NT2/D1 (cell line): ENCODE results near the gene RDH11.
"Not testable (repeated sequence)": the region's sequence is repeated elsewhere in the genome, so short reads cannot be mapped to it uniquely, and the experiment has no call there.

Experiments
- SUZ12 ChIP-seq: IDR thresholded peaks from 2 replicates; pipeline ENCODE4 v1.6.1; 2011; ENCODE audit not compliant: insufficient read length, insufficient read depth; ENCODE audit errors: extremely low read depth
- YY1 ChIP-seq: IDR thresholded peaks from 2 replicates; pipeline ENCODE4 v1.6.1; 2011; ENCODE audit not compliant: insufficient read length, insufficient read depth
- ZNF274 ChIP-seq: IDR thresholded peaks from 2 replicates; pipeline ENCODE4 v1.6.1; 2011; ENCODE audit warnings: mild to moderate bottlenecking, low read depth, low read length

DNA sequence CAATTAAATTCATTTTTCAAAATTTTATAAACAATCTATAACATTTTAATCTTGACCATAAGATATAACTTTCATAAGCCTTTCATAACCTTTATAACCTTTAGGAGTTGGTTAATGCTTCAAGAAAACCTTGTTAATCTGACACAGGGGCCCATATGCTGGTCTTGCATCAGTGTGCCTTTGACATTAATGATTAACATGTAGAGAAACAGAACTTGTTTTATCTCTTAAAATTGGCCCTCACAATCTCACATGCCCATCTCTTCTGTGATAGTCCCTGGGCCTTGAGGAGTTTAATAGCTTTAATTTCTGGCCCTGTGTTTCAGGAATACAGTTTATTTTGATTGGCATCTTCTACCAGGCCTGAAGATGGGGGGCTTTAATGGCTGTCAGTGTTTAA, 13.8 kb upstream of the RDH11 start:
- not testable (repeated sequence) for TF ChIP-seq ZNF274, YY1, SUZ12
